Measurements from ENCODE around the gene PPP2R5A. TPM values are rescaled to one million over a fixed set of nuclear protein-coding genes. Genes with fewer than 3 reads are reported as not detected.

Gene PPP2R5A
- total and polyA plus RNA-seq, 3 experiments from 2014 or later = 46.1 to 51.9 (median 46.9) TPM

GRCh38 chr1:212341090-212341489 is 55.9 kb downstream of the PPP2R5A start:
- Histone ChIP-seq H3K9me3 (ENCODE audit: low read length) (no peaks in the 10 kb centered on the region), H3K27ac (ENCODE audit: low read depth, low read length) (no peak overlapping the region), H3K27me3 (ENCODE audit: insufficient read depth, low read length, poor library complexity, severe bottlenecking) (no peaks in the 10 kb centered on the region), H3K36me3 (ENCODE audit: insufficient read depth, low read length) (peaks cover 4% of the 10 kb centered on the region), H3K4me1 (ENCODE audit: insufficient read depth, low read length) (no peaks in the 10 kb centered on the region), H3K4me3 (ENCODE audit: low read length) (no peak overlapping the region)
- ChIA-PET POLR2A (no interaction called here), CTCF (interaction anchor here (0.8 to 2.2 kb wide), 2 partner anchors 115 to 271 kb away, joined by 3 to 7 read pairs; no protein-coding TSS in a partner anchor)
- peaks cover 5 to 60% (median 9%) of the 10 kb centered on the region in 3 donors for H3K36me3 Mint-ChIP-seq
- H3K4me1 Mint-ChIP-seq = peaks cover 25 to 44% (median 36%) of the 10 kb centered on the region in 3 donors
- DNase-seq = no peak
- no peaks in the 10 kb centered on the region for H3K27me3 Mint-ChIP-seq
- H3K27ac Mint-ChIP-seq = peak overlapping the region in 4 of 8 donors; percentile 24 to 76 (median 58)
- H3K9me3 Mint-ChIP-seq = no peaks in the 10 kb centered on the region
- no peak overlapping the region for H3K4me3 Mint-ChIP-seq

GRCh38 chr1:212344905-212345304 is 59.7 kb downstream of the PPP2R5A start:
- Mint-ChIP-seq H3K4me1 (peaks cover 19 to 39% (median 23%) of the 10 kb centered on the region in 3 donors), H3K27ac (peak overlapping the region in 1 of 8 donors; percentile 9), H3K9me3 (no peaks in the 10 kb centered on the region), H3K36me3 (peaks cover 5 to 68% (median 16%) of the 10 kb centered on the region in 3 donors), H3K27me3 (no peaks in the 10 kb centered on the region), H3K4me3 (no peak overlapping the region)
- ChIA-PET POLR2A (no interaction called here), CTCF (interaction anchor here (2.7 kb wide), 1 partner anchor 274 kb away, joined by 12 read pairs; no protein-coding TSS in a partner anchor)
- H3K4me1 ChIP-seq (ENCODE audit: insufficient read depth, low read length) = no peaks in the 10 kb centered on the region
- no peak overlapping the region for H3K4me3 ChIP-seq (ENCODE audit: low read length)
- no peaks in the 10 kb centered on the region for H3K9me3 ChIP-seq (ENCODE audit: low read length)
- no peak overlapping the region for H3K27ac ChIP-seq (ENCODE audit: low read depth, low read length)
- H3K36me3 ChIP-seq (ENCODE audit: insufficient read depth, low read length) = peaks cover 7% of the 10 kb centered on the region
- no peak for DNase-seq
- H3K27me3 ChIP-seq (ENCODE audit: insufficient read depth, low read length, poor library complexity, severe bottlenecking) = no peaks in the 10 kb centered on the region

GRCh38 chr1:212346601-212347000 is 61.4 kb downstream of the PPP2R5A start:
- ChIA-PET POLR2A (no interaction called here), CTCF (no interaction called here)
- Mint-ChIP-seq H3K4me1 (peaks cover 8 to 26% (median 9%) of the 10 kb centered on the region in 3 donors), H3K36me3 (peaks cover 5 to 72% (median 17%) of the 10 kb centered on the region in 3 donors), H3K27ac (peak overlapping the region in 2 of 8 donors; percentile 6 to 21), H3K9me3 (no peaks in the 10 kb centered on the region), H3K4me3 (no peak overlapping the region), H3K27me3 (no peaks in the 10 kb centered on the region)
- Histone ChIP-seq H3K27me3 (ENCODE audit: insufficient read depth, low read length, poor library complexity, severe bottlenecking) (no peaks in the 10 kb centered on the region), H3K4me3 (ENCODE audit: low read length) (no peak overlapping the region), H3K4me1 (ENCODE audit: insufficient read depth, low read length) (no peaks in the 10 kb centered on the region), H3K9me3 (ENCODE audit: low read length) (no peaks in the 10 kb centered on the region), H3K27ac (ENCODE audit: low read depth, low read length) (no peak overlapping the region), H3K36me3 (ENCODE audit: insufficient read depth, low read length) (peaks cover 11% of the 10 kb centered on the region)
- DNase-seq = no peak

DNA sequence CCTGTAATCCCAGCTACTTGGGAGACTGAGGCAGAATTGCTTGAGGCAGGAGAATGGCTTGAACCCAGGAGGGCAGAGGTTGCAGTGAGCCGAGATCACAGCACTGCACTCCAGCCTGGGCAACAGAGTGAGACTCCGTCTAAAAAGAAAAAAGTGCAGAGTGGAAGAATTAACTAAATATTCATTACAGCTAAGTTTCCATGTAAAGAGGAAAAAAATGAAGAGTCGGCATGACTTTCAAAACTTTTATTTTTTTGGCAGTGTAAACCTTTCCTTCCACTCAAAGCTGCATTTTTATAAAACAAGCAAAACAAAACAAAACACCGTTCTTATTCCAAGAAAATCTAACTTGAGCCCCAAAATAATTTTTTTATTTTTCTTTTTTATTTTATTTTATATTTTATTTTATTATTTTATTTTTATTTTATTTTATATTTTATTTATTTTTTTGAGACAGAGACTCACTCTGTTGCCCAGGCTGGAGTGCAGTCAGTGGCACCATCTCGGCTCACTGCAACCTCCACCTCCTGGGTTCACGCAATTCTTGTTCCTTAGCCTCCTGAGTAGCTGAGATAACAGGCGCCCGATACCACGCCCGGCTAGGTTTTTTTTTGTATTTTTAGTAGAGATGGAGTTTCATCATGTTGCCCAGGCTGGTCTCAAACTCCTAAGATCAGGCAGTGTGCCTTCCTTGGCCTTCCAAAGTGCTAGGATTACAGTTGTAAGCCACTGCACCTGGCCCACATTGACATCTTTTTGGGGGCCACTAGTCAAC is 66.6 kb downstream of the PPP2R5A start:
- H3K27ac Mint-ChIP-seq = peak overlapping the region in 6 of 8 donors; percentile 9 to 75 (median 39)
- ChIA-PET POLR2A (interaction anchor here (0.8 kb wide), 1 partner anchor 65 kb away, joined by 3 read pairs; no protein-coding TSS in a partner anchor), CTCF (interaction anchor here (1.1 to 1.2 kb wide), 2 partner anchors 104 to 282 kb away, joined by 3 to 4 read pairs; no protein-coding TSS in a partner anchor)

GRCh38 chr1:212353181-212353580 is 68.0 kb downstream of the PPP2R5A start:
- H3K27me3 Mint-ChIP-seq = no peaks in the 10 kb centered on the region
- no peak overlapping the region for H3K4me3 Mint-ChIP-seq
- peak overlapping the region in 7 of 8 donors; percentile 24 to 85 (median 79) for H3K27ac Mint-ChIP-seq
- Histone ChIP-seq H3K4me1 (ENCODE audit: insufficient read depth, low read length) (no peaks in the 10 kb centered on the region), H3K36me3 (ENCODE audit: insufficient read depth, low read length) (peaks cover 29% of the 10 kb centered on the region), H3K4me3 (ENCODE audit: low read length) (no peak overlapping the region), H3K9me3 (ENCODE audit: low read length) (no peaks in the 10 kb centered on the region), H3K27ac (ENCODE audit: low read depth, low read length) (no peak overlapping the region), H3K27me3 (ENCODE audit: insufficient read depth, low read length, poor library complexity, severe bottlenecking) (no peaks in the 10 kb centered on the region)
- CTCF ChIA-PET = interaction anchor here (1.1 kb wide), 1 partner anchor 283 kb away, joined by 4 read pairs; no protein-coding TSS in a partner anchor
- H3K36me3 Mint-ChIP-seq = peaks cover 5 to 72% (median 11%) of the 10 kb centered on the region in 3 donors
- peaks cover 3 to 4% (median 3%) of the 10 kb centered on the region in 3 donors for H3K4me1 Mint-ChIP-seq
- POLR2A ChIA-PET = no interaction called here
- DNase-seq = no peak
- H3K9me3 Mint-ChIP-seq = no peaks in the 10 kb centered on the region

More for the DNA sequence above, 66.6 kb downstream of the PPP2R5A start:
- Mint-ChIP-seq H3K9me3 (no peaks in the 10 kb centered on the region), H3K27me3 (no peaks in the 10 kb centered on the region), H3K4me1 (peaks cover 3 to 7% (median 3%) of the 10 kb centered on the region in 3 donors), H3K36me3 (peaks cover 5 to 73% (median 15%) of the 10 kb centered on the region in 3 donors), H3K4me3 (peak overlapping the region in 1 of 7 donors; percentile 77)
- no peak for DNase-seq
- H3K27me3 ChIP-seq (ENCODE audit: insufficient read depth, low read length, poor library complexity, severe bottlenecking) = no peaks in the 10 kb centered on the region
- H3K36me3 ChIP-seq (ENCODE audit: insufficient read depth, low read length) = peaks cover 25% of the 10 kb centered on the region
- H3K9me3 ChIP-seq (ENCODE audit: low read length) = no peaks in the 10 kb centered on the region
- H3K27ac ChIP-seq (ENCODE audit: low read depth, low read length) = no peak overlapping the region
- no peak overlapping the region for H3K4me3 ChIP-seq (ENCODE audit: low read length)
- no peaks in the 10 kb centered on the region for H3K4me1 ChIP-seq (ENCODE audit: insufficient read depth, low read length)

GRCh38 chr1:212354464-212354863 is 69.3 kb downstream of the PPP2R5A start:
- no peak for DNase-seq
- Mint-ChIP-seq H3K36me3 (peaks cover 5 to 77% (median 14%) of the 10 kb centered on the region in 3 donors), H3K27me3 (no peaks in the 10 kb centered on the region), H3K9me3 (no peaks in the 10 kb centered on the region), H3K4me3 (no peak overlapping the region), H3K4me1 (peaks cover 3 to 4% (median 3%) of the 10 kb centered on the region in 3 donors), H3K27ac (peak overlapping the region in 3 of 8 donors; percentile 13 to 58 (median 22))
- Histone ChIP-seq H3K4me1 (ENCODE audit: insufficient read depth, low read length) (no peaks in the 10 kb centered on the region), H3K27ac (ENCODE audit: low read depth, low read length) (no peak overlapping the region), H3K36me3 (ENCODE audit: insufficient read depth, low read length) (peaks cover 35% of the 10 kb centered on the region), H3K4me3 (ENCODE audit: low read length) (no peak overlapping the region), H3K27me3 (ENCODE audit: insufficient read depth, low read length, poor library complexity, severe bottlenecking) (no peaks in the 10 kb centered on the region), H3K9me3 (ENCODE audit: low read length) (no peaks in the 10 kb centered on the region)
- ChIA-PET CTCF (no interaction called here), POLR2A (no interaction called here)

- Mint-ChIP-seq H3K9me3 (no peaks in the 10 kb centered on the region), H3K36me3 (peaks cover 5 to 79% (median 18%) of the 10 kb centered on the region in 3 donors), H3K27me3 (no peaks in the 10 kb centered on the region), H3K4me3 (no peak overlapping the region), H3K4me1 (peaks cover 3 to 9% (median 3%) of the 10 kb centered on the region in 3 donors), H3K27ac (peak overlapping the region in 1 of 8 donors; percentile 50)
- Histone ChIP-seq H3K36me3 (ENCODE audit: insufficient read depth, low read length) (peaks cover 37% of the 10 kb centered on the region), H3K4me1 (ENCODE audit: insufficient read depth, low read length) (no peaks in the 10 kb centered on the region), H3K27me3 (ENCODE audit: insufficient read depth, low read length, poor library complexity, severe bottlenecking) (no peaks in the 10 kb centered on the region), H3K27ac (ENCODE audit: low read depth, low read length) (no peak overlapping the region), H3K9me3 (ENCODE audit: low read length) (no peaks in the 10 kb centered on the region), H3K4me3 (ENCODE audit: low read length) (no peak overlapping the region)
- DNase-seq = no peak
- CTCF ChIA-PET = interaction anchor here (1.1 to 1.5 kb wide), 3 partner anchors 12 to 98 kb away, joined by 3 read pairs; no protein-coding TSS in a partner anchor
- POLR2A ChIA-PET = no interaction called here
Measured at GRCh38 chr1:212355230-212355969, 70.2 kb downstream of the PPP2R5A start.

Measured in CD8-positive, alpha-beta memory T cell (primary cell).